Vagina (tissue), 2 donors: Measurements from ENCODE around the gene ZNF883. TPM values are rescaled to one million over a fixed set of nuclear protein-coding genes. Genes with fewer than 3 reads are reported as not detected.

Experiments
- DNase-seq, 2 donors: peaks; one replicate each; pipeline ENCODE4 v3.0.0-alpha.2; 2017; ENCODE audit errors: extremely low spot score in 2 of 2
- H3K27ac ChIP-seq: fragments of 200-600 bp; sonication (generic); one replicate; pipeline ENCODE4 v1.5.1; 2019
- H3K27me3 ChIP-seq: fragments of 200-600 bp; sonication (generic); one replicate; pipeline ENCODE4 v1.5.1; 2019
- H3K36me3 ChIP-seq, 2 donors: fragments of 200-600 bp; sonication (generic); one replicate each; pipeline ENCODE4 v1.5.1; 2017 to 2019
- H3K4me1 ChIP-seq: fragments of 200-600 bp; sonication (generic); one replicate; pipeline ENCODE4 v1.5.1; 2019
- H3K4me3 ChIP-seq, 2 donors: fragments of 200-600 bp; sonication (generic); 1 replicate in 1 of 2; 2 replicates in 1 of 2; pipeline ENCODE4 v1.5.1; 2016 to 2019
- H3K9me3 ChIP-seq: fragments of 200-600 bp; sonication (generic); one replicate; pipeline ENCODE4 v1.5.1; 2019
- POLR2A ChIP-seq, 2 donors: fragments of 450-650 bp; IDR thresholded peaks; one replicate each; pipeline ENCODE4 v1.6.1; 2017; ENCODE audit warnings: antibody characterized with exemption in 2 of 2, mild to moderate bottlenecking in 2 of 2, moderate library complexity in 2 of 2
- POLR2AphosphoS5 ChIP-seq, 2 donors: sonication (generic); formaldehyde crosslinking; IDR thresholded peaks; one replicate each; pipeline ENCODE4 v1.9.0; 2017; ENCODE audit warnings: antibody characterized with exemption in 2 of 2, mild to moderate bottlenecking in 2 of 2, low read depth in 1 of 2; ENCODE audit not compliant: insufficient read depth in 1 of 2
- intact Hi-C: fragments of 100-400 bp; cut with DNase I; formaldehyde crosslinking; loops from one replicate; pipeline ENCODE4 v1.15.1; 2023
- total RNA-seq: library from RNA; depleted of rRNA; stranded (reverse); fragments of >200 nt; gene quantifications from one replicate; pipeline ENCODE4 v1.2.3, GENCODE V29; 2016
- TF ChIP-seq, protein P1 (sequence below), 3 experiments: fragments of 450-650 bp in 2 of 3; fragments of 200-600 bp in 1 of 3; sonication (generic) in 1 of 3; IDR thresholded peaks; one replicate each; pipeline ENCODE4 v1.5.1; 2017 to 2019; ENCODE audit warnings: antibody characterized with exemption in 3 of 3, mild to moderate bottlenecking in 2 of 3, moderate library complexity in 2 of 3

ZNF883 gene
- total RNA-seq, 1 donor from 2014 or later, result 0.98 TPM

DNA sequence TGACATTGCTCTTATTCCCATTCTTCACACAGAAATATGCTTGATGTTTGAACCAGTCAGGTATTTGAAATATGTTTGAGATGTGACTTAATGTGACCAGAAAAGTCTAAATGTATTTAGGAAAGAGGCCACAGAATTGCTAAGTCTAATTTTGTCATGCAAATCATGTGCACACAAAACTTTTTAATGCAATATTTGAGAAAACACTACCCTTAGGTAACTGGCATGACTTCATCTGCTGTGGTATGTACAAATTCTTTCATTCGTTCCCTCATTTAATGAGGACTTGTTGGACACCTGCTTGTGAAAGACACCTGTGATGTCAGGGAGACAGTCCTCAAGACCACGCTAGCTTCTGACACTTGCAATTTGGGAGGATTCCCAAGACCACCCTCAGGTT lies 100.3 kb downstream of the ZNF883 start:
- no peak for DNase-seq
- Histone ChIP-seq H3K9me3 (no peaks in the 10 kb centered on the region), H3K27ac (no peak overlapping the region), H3K4me1 (no peaks in the 10 kb centered on the region), H3K4me3 (no peak overlapping the region), H3K36me3 (no peaks in the 10 kb centered on the region), H3K27me3 (no peaks in the 10 kb centered on the region)
- no peak for TF ChIP-seq POLR2A (IDR thresholded peaks at IDR 0.05)
- TF ChIP-seq POLR2AphosphoS5 (IDR thresholded peaks at IDR 0.05; ENCODE audit: insufficient read depth in 1 of 2, low read depth in 1 of 2), result no peak
- TF ChIP-seq, protein P1, sequence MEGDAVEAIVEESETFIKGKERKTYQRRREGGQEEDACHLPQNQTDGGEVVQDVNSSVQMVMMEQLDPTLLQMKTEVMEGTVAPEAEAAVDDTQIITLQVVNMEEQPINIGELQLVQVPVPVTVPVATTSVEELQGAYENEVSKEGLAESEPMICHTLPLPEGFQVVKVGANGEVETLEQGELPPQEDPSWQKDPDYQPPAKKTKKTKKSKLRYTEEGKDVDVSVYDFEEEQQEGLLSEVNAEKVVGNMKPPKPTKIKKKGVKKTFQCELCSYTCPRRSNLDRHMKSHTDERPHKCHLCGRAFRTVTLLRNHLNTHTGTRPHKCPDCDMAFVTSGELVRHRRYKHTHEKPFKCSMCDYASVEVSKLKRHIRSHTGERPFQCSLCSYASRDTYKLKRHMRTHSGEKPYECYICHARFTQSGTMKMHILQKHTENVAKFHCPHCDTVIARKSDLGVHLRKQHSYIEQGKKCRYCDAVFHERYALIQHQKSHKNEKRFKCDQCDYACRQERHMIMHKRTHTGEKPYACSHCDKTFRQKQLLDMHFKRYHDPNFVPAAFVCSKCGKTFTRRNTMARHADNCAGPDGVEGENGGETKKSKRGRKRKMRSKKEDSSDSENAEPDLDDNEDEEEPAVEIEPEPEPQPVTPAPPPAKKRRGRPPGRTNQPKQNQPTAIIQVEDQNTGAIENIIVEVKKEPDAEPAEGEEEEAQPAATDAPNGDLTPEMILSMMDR (IDR thresholded peaks at IDR 0.05), result no peak
- intact Hi-C loops, result no loop called here

Other genes with a start within 250 kb of the ZNF883 start
- not detected for gene SLC46A2, start 121.3 kb downstream of the ZNF883 start, total RNA-seq
- gene ZFP37, start 44.5 kb upstream of the ZNF883 start, total RNA-seq, result 3.7 TPM
- 11.5 TPM for gene SLC31A2, start 138.8 kb upstream of the ZNF883 start, total RNA-seq
- gene FKBP15, start 209.1 kb upstream of the ZNF883 start, total RNA-seq, result 28.7 TPM
- 9.3 TPM for gene SLC31A1, start 209.4 kb upstream of the ZNF883 start, total RNA-seq